B cell (primary cell): ENCODE measurements around the gene GMCL2.

Experiments
- CTCF ChIP-seq: fragments of 200-600 bp; IDR thresholded peaks from one replicate; pipeline ENCODE4 v1.8.0; 2022; ENCODE audit warnings: antibody characterized with exemption, mild to moderate bottlenecking
- EZH2 ChIP-seq: IDR thresholded peaks from 2 replicates; pipeline ENCODE4 v1.6.1; 2012; ENCODE audit warnings: borderline replicate concordance, low read depth, mild to moderate bottlenecking, moderate library complexity, low read length; ENCODE audit not compliant: insufficient read depth, poor library complexity, severe bottlenecking

- no peak for TF ChIP-seq EZH2
- TF ChIP-seq CTCF: no peak
Measured at GRCh38 chr5:178223196-178223773, 36.1 kb upstream of the GMCL2 start.
